GM06990 (cell line): Measurements from ENCODE around the gene RIMBP2.

Experiments used
- DNase-seq: peaks from one replicate; pipeline ENCODE4 v3.0.0-alpha.2; 2011; ENCODE audit not compliant: insufficient read length; ENCODE audit errors: extremely low read depth
- H3K27me3 ChIP-seq: replicated peaks from 2 replicates; pipeline ENCODE4 v1.6.0; 2011; ENCODE audit warnings: low read length; ENCODE audit not compliant: control insufficient read depth, insufficient read depth
- H3K36me3 ChIP-seq: 2 replicates; pipeline ENCODE4 v1.5.1; 2011; ENCODE audit warnings: low read length; ENCODE audit not compliant: control insufficient read depth, insufficient read depth
- H3K4me3 ChIP-seq: replicated peaks from 2 replicates; pipeline ENCODE4 v1.5.1; 2011; ENCODE audit warnings: low read depth, mild to moderate bottlenecking, control low read depth, low read length
- CTCF ChIP-seq: IDR thresholded peaks from 2 replicates; pipeline ENCODE4 v1.5.1; 2011; ENCODE audit warnings: low read length, control low read depth, mild to moderate bottlenecking, inconsistent platforms; ENCODE audit not compliant: insufficient read depth, poor library complexity, severe bottlenecking

Gene RIMBP2

GRCh38 chr12:130446846-130447654 lies 269.0 kb downstream of the RIMBP2 start:
- Histone ChIP-seq H3K4me3 (no peak overlapping the region), H3K27me3 (no peaks in the 10 kb centered on the region), H3K36me3 (no peaks in the 10 kb centered on the region; the same call in 1 of the 2 replicates)
- TF ChIP-seq CTCF, result no peak
- no peak for DNase-seq

GRCh38 chr12:130444986-130445385 lies 271.1 kb downstream of the RIMBP2 start:
- no peak for DNase-seq
- no peak for TF ChIP-seq CTCF
- H3K4me3 ChIP-seq, result no peak overlapping the region
- H3K27me3 ChIP-seq, result no peaks in the 10 kb centered on the region
- no peaks in the 10 kb centered on the region; the same call in 1 of the 2 replicates for H3K36me3 ChIP-seq

GRCh38 chr12:130444061-130444460 lies 272.0 kb downstream of the RIMBP2 start:
- H3K36me3 ChIP-seq, result no peaks in the 10 kb centered on the region
- H3K4me3 ChIP-seq, result no peak overlapping the region
- no peaks in the 10 kb centered on the region for H3K27me3 ChIP-seq
- no peak for DNase-seq
- no peak for TF ChIP-seq CTCF

GRCh38 chr12:130441771-130442760 lies 274.0 kb downstream of the RIMBP2 start:
- H3K27me3 ChIP-seq, result no peaks in the 10 kb centered on the region
- no peak for TF ChIP-seq CTCF
- no peaks in the 10 kb centered on the region for H3K36me3 ChIP-seq
- H3K4me3 ChIP-seq, result no peak overlapping the region
- no peak for DNase-seq

GRCh38 chr12:130440411-130441080 lies 275.6 kb downstream of the RIMBP2 start:
- no peaks in the 10 kb centered on the region for H3K36me3 ChIP-seq
- no peak for TF ChIP-seq CTCF

More at GRCh38 chr12:130440411-130441080, 275.6 kb downstream of the RIMBP2 start:
- no peak overlapping the region for H3K4me3 ChIP-seq
- no peak for DNase-seq
- H3K27me3 ChIP-seq, result no peaks in the 10 kb centered on the region
